WTC11 (cell line): ENCODE data around the gene RBM28. TPM values are rescaled to one million over a fixed set of nuclear protein-coding genes. Genes with fewer than 3 reads are reported as not detected.
A peak's percentile ranks its signal among the peaks of the same experiment; 100 is the strongest.

Experiments
- ATAC-seq: fragments of 200-7000 bp; cut with Tn5 transposase; 2 replicates; pipeline ENCODE4 v1.10.0; 2021; ENCODE audit warnings: mild to moderate bottlenecking, moderate library complexity
- CTCF ChIA-PET: fragments of 300-600 bp; sonication (Branson Sonifier 250); formaldehyde crosslinking; loops from one replicate; lab custom pipeline; 2021; ENCODE audit warnings: antibody characterized with exemption; lab: Charles Lee
- POLR2A ChIA-PET: fragments of 350-600 bp; sonication (Branson Sonifier 250); formaldehyde crosslinking; loops from one replicate; lab custom pipeline; 2021; ENCODE audit warnings: antibody characterized with exemption; lab: Charles Lee
- DNase-seq: peaks from one replicate; pipeline ENCODE4 v3.0.0; 2021; ENCODE audit warnings: low spot score
- H3K27ac Mint-ChIP-seq: 2 replicates; pipeline ENCODE4 v1.8.0; 2021; ENCODE audit warnings: mixed read lengths
- H3K27me3 Mint-ChIP-seq: 2 replicates; pipeline ENCODE4 v1.8.0; 2021; ENCODE audit warnings: low read depth, mild to moderate bottlenecking, moderate library complexity, mixed read lengths
- H3K36me3 Mint-ChIP-seq: 2 replicates; pipeline ENCODE4 v1.8.0; 2021; ENCODE audit warnings: mixed read lengths
- H3K4me1 Mint-ChIP-seq: 2 replicates; pipeline ENCODE4 v1.8.0; 2022; ENCODE audit warnings: mixed read lengths
- H3K4me3 Mint-ChIP-seq: 2 replicates; pipeline ENCODE4 v1.8.0; 2021; ENCODE audit warnings: mild to moderate bottlenecking, moderate library complexity, mixed read lengths
- H3K9me3 Mint-ChIP-seq: 2 replicates; pipeline ENCODE4 v1.8.0; 2021; ENCODE audit warnings: mixed read lengths
- FOXJ3 ChIP-seq: sonication (generic); formaldehyde crosslinking; IDR thresholded peaks from 2 replicates; pipeline ENCODE4 v1.9.0; 2021; ENCODE audit warnings: missing genetic modification reagents, mild to moderate bottlenecking, borderline replicate concordance
- ZNF263 ChIP-seq: sonication (generic); formaldehyde crosslinking; IDR thresholded peaks from 2 replicates; pipeline ENCODE4 v1.8.1; 2022; ENCODE audit warnings: low read depth, mild to moderate bottlenecking, moderate library complexity, missing genetic modification reagents
- total RNA-seq: library from RNA; stranded (reverse); gene quantifications from 3 replicates; pipeline ENCODE4 v1.2.3, GENCODE V29; 2021
- TF ChIP-seq, protein P1 (sequence below): sonication (generic); formaldehyde crosslinking; IDR thresholded peaks from 2 replicates; pipeline ENCODE4 v1.8.1; 2022; ENCODE audit warnings: low read depth, mild to moderate bottlenecking, moderate library complexity, missing genetic modification reagents, borderline replicate concordance
- TF ChIP-seq, protein P2 (sequence below): fragments of 250-450 bp; sonication (Bioruptor Pico); IDR thresholded peaks from 2 replicates; pipeline ENCODE4 v1.9.0; 2021; ENCODE audit warnings: mild to moderate bottlenecking
- TF ChIP-seq, protein P3 (sequence below): fragments of 250-450 bp; sonication (Bioruptor Pico); IDR thresholded peaks from 2 replicates; pipeline ENCODE4 v1.9.0; 2021; ENCODE audit warnings: mild to moderate bottlenecking, borderline replicate concordance
- TF ChIP-seq, protein P4 (sequence below): sonication (generic); formaldehyde crosslinking; IDR thresholded peaks from 2 replicates; pipeline ENCODE4 v1.8.0; 2022; ENCODE audit warnings: mild to moderate bottlenecking, missing genetic modification reagents
- TF ChIP-seq, protein P5 (sequence below): sonication (generic); formaldehyde crosslinking; IDR thresholded peaks from 2 replicates; pipeline ENCODE4 v1.8.1; 2023; ENCODE audit warnings: mild to moderate bottlenecking, missing genetic modification reagents, borderline replicate concordance

The RBM28 gene
- total RNA-seq, 1 experiment from 2014 or later = 66.1 TPM

DNA sequence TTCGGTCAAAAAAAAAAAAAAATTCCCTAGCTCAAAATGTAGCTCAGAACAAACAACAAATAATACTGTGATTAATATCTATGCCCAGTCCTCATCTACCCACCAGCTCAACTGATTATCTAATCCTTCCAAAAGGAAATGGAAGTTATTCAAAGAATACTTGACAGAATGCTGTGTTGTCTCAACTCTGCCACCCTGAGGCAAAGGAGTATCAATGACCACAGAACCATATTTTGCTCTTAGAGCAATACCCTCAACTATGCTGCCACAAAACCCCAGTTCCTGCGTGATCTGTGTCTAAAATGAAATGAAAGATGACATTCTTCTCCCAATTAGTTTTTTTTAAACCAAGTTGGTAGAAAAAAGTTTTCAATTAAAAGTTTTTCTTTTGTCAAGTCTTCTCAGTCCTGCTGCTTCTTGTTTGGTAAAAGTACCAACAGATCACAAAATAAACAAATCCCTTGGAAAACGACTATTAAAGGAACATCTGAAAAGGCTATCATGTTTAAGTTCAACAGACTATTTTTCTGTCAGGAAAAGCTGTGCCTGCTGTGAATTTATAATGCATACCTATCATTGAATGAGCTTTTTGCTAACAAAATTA is 21.6 kb downstream of the RBM28 start:
- POLR2A ChIA-PET = no interaction called here

More for the DNA sequence above, 21.6 kb downstream of the RBM28 start:
- Mint-ChIP-seq H3K4me3 (no peak overlapping the region), H3K4me1 (no peaks in the 10 kb centered on the region), H3K27ac (no peak overlapping the region), H3K27me3 (no peaks in the 10 kb centered on the region), H3K9me3 (no peaks in the 10 kb centered on the region), H3K36me3 (peaks cover 71% of the 10 kb centered on the region)
- DNase-seq (no peak), ATAC-seq (peak; percentile 76)
- CTCF ChIA-PET = interaction anchor here (0.7 to 2.1 kb wide), 5 partner anchors 66 to 156 kb away, joined by 3 to 10 read pairs (median 3); no protein-coding TSS in a partner anchor
- TF ChIP-seq, protein P1, sequence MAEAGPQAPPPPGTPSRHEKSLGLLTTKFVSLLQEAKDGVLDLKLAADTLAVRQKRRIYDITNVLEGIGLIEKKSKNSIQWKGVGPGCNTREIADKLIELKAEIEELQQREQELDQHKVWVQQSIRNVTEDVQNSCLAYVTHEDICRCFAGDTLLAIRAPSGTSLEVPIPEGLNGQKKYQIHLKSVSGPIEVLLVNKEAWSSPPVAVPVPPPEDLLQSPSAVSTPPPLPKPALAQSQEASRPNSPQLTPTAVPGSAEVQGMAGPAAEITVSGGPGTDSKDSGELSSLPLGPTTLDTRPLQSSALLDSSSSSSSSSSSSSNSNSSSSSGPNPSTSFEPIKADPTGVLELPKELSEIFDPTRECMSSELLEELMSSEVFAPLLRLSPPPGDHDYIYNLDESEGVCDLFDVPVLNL = no peak
- TF ChIP-seq, protein P2, sequence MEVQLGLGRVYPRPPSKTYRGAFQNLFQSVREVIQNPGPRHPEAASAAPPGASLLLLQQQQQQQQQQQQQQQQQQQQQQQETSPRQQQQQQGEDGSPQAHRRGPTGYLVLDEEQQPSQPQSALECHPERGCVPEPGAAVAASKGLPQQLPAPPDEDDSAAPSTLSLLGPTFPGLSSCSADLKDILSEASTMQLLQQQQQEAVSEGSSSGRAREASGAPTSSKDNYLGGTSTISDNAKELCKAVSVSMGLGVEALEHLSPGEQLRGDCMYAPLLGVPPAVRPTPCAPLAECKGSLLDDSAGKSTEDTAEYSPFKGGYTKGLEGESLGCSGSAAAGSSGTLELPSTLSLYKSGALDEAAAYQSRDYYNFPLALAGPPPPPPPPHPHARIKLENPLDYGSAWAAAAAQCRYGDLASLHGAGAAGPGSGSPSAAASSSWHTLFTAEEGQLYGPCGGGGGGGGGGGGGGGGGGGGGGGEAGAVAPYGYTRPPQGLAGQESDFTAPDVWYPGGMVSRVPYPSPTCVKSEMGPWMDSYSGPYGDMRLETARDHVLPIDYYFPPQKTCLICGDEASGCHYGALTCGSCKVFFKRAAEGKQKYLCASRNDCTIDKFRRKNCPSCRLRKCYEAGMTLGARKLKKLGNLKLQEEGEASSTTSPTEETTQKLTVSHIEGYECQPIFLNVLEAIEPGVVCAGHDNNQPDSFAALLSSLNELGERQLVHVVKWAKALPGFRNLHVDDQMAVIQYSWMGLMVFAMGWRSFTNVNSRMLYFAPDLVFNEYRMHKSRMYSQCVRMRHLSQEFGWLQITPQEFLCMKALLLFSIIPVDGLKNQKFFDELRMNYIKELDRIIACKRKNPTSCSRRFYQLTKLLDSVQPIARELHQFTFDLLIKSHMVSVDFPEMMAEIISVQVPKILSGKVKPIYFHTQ (CRISPR knock-in tag) = no peak
- TF ChIP-seq, protein P3, sequence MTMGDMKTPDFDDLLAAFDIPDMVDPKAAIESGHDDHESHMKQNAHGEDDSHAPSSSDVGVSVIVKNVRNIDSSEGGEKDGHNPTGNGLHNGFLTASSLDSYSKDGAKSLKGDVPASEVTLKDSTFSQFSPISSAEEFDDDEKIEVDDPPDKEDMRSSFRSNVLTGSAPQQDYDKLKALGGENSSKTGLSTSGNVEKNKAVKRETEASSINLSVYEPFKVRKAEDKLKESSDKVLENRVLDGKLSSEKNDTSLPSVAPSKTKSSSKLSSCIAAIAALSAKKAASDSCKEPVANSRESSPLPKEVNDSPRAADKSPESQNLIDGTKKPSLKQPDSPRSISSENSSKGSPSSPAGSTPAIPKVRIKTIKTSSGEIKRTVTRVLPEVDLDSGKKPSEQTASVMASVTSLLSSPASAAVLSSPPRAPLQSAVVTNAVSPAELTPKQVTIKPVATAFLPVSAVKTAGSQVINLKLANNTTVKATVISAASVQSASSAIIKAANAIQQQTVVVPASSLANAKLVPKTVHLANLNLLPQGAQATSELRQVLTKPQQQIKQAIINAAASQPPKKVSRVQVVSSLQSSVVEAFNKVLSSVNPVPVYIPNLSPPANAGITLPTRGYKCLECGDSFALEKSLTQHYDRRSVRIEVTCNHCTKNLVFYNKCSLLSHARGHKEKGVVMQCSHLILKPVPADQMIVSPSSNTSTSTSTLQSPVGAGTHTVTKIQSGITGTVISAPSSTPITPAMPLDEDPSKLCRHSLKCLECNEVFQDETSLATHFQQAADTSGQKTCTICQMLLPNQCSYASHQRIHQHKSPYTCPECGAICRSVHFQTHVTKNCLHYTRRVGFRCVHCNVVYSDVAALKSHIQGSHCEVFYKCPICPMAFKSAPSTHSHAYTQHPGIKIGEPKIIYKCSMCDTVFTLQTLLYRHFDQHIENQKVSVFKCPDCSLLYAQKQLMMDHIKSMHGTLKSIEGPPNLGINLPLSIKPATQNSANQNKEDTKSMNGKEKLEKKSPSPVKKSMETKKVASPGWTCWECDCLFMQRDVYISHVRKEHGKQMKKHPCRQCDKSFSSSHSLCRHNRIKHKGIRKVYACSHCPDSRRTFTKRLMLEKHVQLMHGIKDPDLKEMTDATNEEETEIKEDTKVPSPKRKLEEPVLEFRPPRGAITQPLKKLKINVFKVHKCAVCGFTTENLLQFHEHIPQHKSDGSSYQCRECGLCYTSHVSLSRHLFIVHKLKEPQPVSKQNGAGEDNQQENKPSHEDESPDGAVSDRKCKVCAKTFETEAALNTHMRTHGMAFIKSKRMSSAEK = no peak
- TF ChIP-seq FOXJ3 (CRISPR knock-in tag) = no peak
- TF ChIP-seq, protein P4, sequence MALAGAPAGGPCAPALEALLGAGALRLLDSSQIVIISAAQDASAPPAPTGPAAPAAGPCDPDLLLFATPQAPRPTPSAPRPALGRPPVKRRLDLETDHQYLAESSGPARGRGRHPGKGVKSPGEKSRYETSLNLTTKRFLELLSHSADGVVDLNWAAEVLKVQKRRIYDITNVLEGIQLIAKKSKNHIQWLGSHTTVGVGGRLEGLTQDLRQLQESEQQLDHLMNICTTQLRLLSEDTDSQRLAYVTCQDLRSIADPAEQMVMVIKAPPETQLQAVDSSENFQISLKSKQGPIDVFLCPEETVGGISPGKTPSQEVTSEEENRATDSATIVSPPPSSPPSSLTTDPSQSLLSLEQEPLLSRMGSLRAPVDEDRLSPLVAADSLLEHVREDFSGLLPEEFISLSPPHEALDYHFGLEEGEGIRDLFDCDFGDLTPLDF (CRISPR knock-in tag) = no peak
- TF ChIP-seq, protein P5, sequence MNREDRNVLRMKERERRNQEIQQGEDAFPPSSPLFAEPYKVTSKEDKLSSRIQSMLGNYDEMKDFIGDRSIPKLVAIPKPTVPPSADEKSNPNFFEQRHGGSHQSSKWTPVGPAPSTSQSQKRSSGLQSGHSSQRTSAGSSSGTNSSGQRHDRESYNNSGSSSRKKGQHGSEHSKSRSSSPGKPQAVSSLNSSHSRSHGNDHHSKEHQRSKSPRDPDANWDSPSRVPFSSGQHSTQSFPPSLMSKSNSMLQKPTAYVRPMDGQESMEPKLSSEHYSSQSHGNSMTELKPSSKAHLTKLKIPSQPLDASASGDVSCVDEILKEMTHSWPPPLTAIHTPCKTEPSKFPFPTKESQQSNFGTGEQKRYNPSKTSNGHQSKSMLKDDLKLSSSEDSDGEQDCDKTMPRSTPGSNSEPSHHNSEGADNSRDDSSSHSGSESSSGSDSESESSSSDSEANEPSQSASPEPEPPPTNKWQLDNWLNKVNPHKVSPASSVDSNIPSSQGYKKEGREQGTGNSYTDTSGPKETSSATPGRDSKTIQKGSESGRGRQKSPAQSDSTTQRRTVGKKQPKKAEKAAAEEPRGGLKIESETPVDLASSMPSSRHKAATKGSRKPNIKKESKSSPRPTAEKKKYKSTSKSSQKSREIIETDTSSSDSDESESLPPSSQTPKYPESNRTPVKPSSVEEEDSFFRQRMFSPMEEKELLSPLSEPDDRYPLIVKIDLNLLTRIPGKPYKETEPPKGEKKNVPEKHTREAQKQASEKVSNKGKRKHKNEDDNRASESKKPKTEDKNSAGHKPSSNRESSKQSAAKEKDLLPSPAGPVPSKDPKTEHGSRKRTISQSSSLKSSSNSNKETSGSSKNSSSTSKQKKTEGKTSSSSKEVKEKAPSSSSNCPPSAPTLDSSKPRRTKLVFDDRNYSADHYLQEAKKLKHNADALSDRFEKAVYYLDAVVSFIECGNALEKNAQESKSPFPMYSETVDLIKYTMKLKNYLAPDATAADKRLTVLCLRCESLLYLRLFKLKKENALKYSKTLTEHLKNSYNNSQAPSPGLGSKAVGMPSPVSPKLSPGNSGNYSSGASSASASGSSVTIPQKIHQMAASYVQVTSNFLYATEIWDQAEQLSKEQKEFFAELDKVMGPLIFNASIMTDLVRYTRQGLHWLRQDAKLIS (CRISPR knock-in tag) = no peak
- TF ChIP-seq ZNF263 = no peak
